ENCODE measurements around the gene GRIK4.

GRCh38 chr11:120899720-120900119 is 388.2 kb downstream of the GRIK4 start:
- no peak for TF ChIP-seq POLR2A (IDR thresholded peaks at IDR 0.05)
- TF ChIP-seq CTCF (IDR thresholded peaks at IDR 0.05), result no peak
